PC-3 (cell line): ENCODE results near the gene FLNB.

Source experiments
- EZH2phosphoT487 ChIP-seq: fragments of 300-600 bp; sonication (generic); IDR thresholded peaks from 2 replicates; pipeline ENCODE4 v1.6.1; 2018; ENCODE audit warnings: mild to moderate bottlenecking, antibody characterized with exemption, low read length, borderline replicate concordance
- TF ChIP-seq, protein P1 (sequence below): fragments of 300-600 bp; sonication (generic); conservative IDR thresholded peaks from 2 replicates; pipeline ENCODE4 v1.5.1; 2017; ENCODE audit warnings: antibody characterized with exemption, low read depth, mild to moderate bottlenecking, low read length

DNA sequence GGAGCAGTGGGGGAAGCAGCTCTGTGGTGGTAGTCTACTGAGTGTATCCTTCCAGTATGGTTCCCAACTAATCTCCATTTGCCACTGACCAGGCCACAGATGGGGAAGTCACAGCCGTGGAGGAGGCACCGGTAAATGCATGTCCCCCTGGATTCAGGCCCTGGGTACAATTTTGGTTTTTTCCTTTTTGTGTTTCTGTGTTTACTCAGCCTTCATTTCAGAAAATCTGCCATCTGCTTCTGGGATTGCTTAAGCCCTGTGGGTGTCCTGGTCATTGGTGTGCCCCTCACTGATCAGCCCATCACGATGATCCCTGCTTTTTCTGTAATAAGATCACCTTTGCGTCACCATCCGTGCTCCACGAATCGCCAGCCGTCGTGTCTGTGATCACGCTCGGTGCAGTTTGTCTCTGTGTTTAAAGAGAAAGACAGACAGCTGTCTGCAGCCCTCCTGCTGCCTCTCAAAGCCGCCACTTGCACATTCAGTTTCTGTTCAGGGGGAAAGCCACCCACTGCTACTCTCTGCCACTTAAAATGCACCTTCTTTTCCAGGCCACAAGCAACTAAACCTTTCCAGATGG, 133.6 kb downstream of the FLNB start:
- TF ChIP-seq, protein P1, sequence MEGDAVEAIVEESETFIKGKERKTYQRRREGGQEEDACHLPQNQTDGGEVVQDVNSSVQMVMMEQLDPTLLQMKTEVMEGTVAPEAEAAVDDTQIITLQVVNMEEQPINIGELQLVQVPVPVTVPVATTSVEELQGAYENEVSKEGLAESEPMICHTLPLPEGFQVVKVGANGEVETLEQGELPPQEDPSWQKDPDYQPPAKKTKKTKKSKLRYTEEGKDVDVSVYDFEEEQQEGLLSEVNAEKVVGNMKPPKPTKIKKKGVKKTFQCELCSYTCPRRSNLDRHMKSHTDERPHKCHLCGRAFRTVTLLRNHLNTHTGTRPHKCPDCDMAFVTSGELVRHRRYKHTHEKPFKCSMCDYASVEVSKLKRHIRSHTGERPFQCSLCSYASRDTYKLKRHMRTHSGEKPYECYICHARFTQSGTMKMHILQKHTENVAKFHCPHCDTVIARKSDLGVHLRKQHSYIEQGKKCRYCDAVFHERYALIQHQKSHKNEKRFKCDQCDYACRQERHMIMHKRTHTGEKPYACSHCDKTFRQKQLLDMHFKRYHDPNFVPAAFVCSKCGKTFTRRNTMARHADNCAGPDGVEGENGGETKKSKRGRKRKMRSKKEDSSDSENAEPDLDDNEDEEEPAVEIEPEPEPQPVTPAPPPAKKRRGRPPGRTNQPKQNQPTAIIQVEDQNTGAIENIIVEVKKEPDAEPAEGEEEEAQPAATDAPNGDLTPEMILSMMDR: no peak
- TF ChIP-seq EZH2phosphoT487: no peak
